ENCODE measurements around the gene TNFRSF9.
"Not testable (repeated sequence)": the region's sequence is repeated elsewhere in the genome, so short reads cannot be mapped to it uniquely, and the experiment has no call there.

TNFRSF9 gene

GRCh38 chr1:7960867-7961215, 20.2 kb upstream of the TNFRSF9 start:
- H3K9me3 ChIP-seq (ENCODE audit: low read length): no peaks in the 10 kb centered on the region
- H3K4me1 ChIP-seq (ENCODE audit: insufficient read depth, low read length): peaks cover 27% of the 10 kb centered on the region
- H3K9ac ChIP-seq (ENCODE audit: low read length): peak overlapping the region; percentile 93
- H3K27ac ChIP-seq (ENCODE audit: low read depth, low read length): peak overlapping the region; percentile 97
- peaks cover 27% of the 10 kb centered on the region for H3K36me3 ChIP-seq (ENCODE audit: insufficient read depth, low read length)
- H3K27me3 ChIP-seq (ENCODE audit: control insufficient read depth in 1 of 2, insufficient read depth in 2 of 2, low read length in 2 of 2): no peaks in the 10 kb centered on the region
- peak overlapping the region; percentile 68 to 74 for H3K4me3 ChIP-seq (ENCODE audit: low read depth in 1 of 2, low read length in 2 of 2)

GRCh38 chr1:7960165-7960564, 19.5 kb upstream of the TNFRSF9 start:
- H3K36me3 ChIP-seq (ENCODE audit: insufficient read depth, low read length): peaks cover 22% of the 10 kb centered on the region
- peak overlapping the region in 1 of 2 donors; percentile 74 for H3K4me3 ChIP-seq (ENCODE audit: low read depth in 1 of 2, low read length in 2 of 2)
- peak overlapping the region; percentile 97 for H3K27ac ChIP-seq (ENCODE audit: low read depth, low read length)
- no peaks in the 10 kb centered on the region for H3K27me3 ChIP-seq (ENCODE audit: control insufficient read depth in 1 of 2, insufficient read depth in 2 of 2, low read length in 2 of 2)
- H3K9ac ChIP-seq (ENCODE audit: low read length): peak overlapping the region; percentile 93
- peaks cover 27% of the 10 kb centered on the region for H3K4me1 ChIP-seq (ENCODE audit: insufficient read depth, low read length)
- no peaks in the 10 kb centered on the region for H3K9me3 ChIP-seq (ENCODE audit: low read length)

- H3K27ac ChIP-seq (ENCODE audit: low read depth, low read length): no peak overlapping the region
- H3K9ac ChIP-seq (ENCODE audit: low read length): no peak overlapping the region
- no peak overlapping the region for H3K4me3 ChIP-seq (ENCODE audit: low read depth in 1 of 2, low read length in 2 of 2)
- H3K9me3 ChIP-seq (ENCODE audit: low read length): no peaks in the 10 kb centered on the region
- no peaks in the 10 kb centered on the region for H3K36me3 ChIP-seq (ENCODE audit: insufficient read depth, low read length)
- H3K27me3 ChIP-seq (ENCODE audit: control insufficient read depth in 1 of 2, insufficient read depth in 2 of 2, low read length in 2 of 2): no peaks in the 10 kb centered on the region
- peaks cover 9% of the 10 kb centered on the region for H3K4me1 ChIP-seq (ENCODE audit: insufficient read depth, low read length)
These were observed 15.8 kb upstream of the TNFRSF9 start for GRCh38 chr1:7956218-7957032.

GRCh38 chr1:7954683-7955082, 14.0 kb upstream of the TNFRSF9 start:
- Histone ChIP-seq H3K9ac (ENCODE audit: low read length) (peak overlapping the region; percentile 82), H3K36me3 (ENCODE audit: insufficient read depth, low read length) (no peaks in the 10 kb centered on the region), H3K9me3 (ENCODE audit: low read length) (no peaks in the 10 kb centered on the region), H3K4me3 (ENCODE audit: low read depth in 1 of 2, low read length in 2 of 2) (peak overlapping the region; percentile 76 to 87), H3K27me3 (ENCODE audit: control insufficient read depth in 1 of 2, insufficient read depth in 2 of 2, low read length in 2 of 2) (no peaks in the 10 kb centered on the region), H3K27ac (ENCODE audit: low read depth, low read length) (peak overlapping the region; percentile 89), H3K4me1 (ENCODE audit: insufficient read depth, low read length) (no peaks in the 10 kb centered on the region)

- Histone ChIP-seq H3K4me1 (ENCODE audit: insufficient read depth, low read length) (no peaks in the 10 kb centered on the region), H3K27ac (ENCODE audit: low read depth, low read length) (peak overlapping the region; percentile 89), H3K4me3 (ENCODE audit: low read depth in 1 of 2, low read length in 2 of 2) (peak overlapping the region; percentile 76 to 87), H3K9ac (ENCODE audit: low read length) (peak overlapping the region; percentile 82), H3K9me3 (ENCODE audit: low read length) (no peaks in the 10 kb centered on the region), H3K27me3 (ENCODE audit: control insufficient read depth in 1 of 2, insufficient read depth in 2 of 2, low read length in 2 of 2) (no peaks in the 10 kb centered on the region), H3K36me3 (ENCODE audit: insufficient read depth, low read length) (no peaks in the 10 kb centered on the region)
These were observed 13.4 kb upstream of the TNFRSF9 start for GRCh38 chr1:7953850-7954609.

GRCh38 chr1:7952791-7953190, 12.2 kb upstream of the TNFRSF9 start:
- not testable (repeated sequence) for H3K4me3 ChIP-seq (ENCODE audit: low read depth in 1 of 2, low read length in 2 of 2); H3K27ac ChIP-seq (ENCODE audit: low read depth, low read length); H3K9me3 ChIP-seq (ENCODE audit: low read length); H3K4me1 ChIP-seq (ENCODE audit: insufficient read depth, low read length); H3K36me3 ChIP-seq (ENCODE audit: insufficient read depth, low read length); H3K27me3 ChIP-seq (ENCODE audit: control insufficient read depth in 1 of 2, insufficient read depth in 2 of 2, low read length in 2 of 2); H3K9ac ChIP-seq (ENCODE audit: low read length)

- no peak overlapping the region for H3K27ac ChIP-seq (ENCODE audit: low read depth, low read length)
These were observed 8.3 kb upstream of the TNFRSF9 start for GRCh38 chr1:7948960-7949359.

GRCh38 chr1:7943251-7943650, 2.6 kb upstream of the TNFRSF9 start:
- peaks cover 0 to 4% of the 10 kb centered on the region in 2 donors for H3K27me3 ChIP-seq (ENCODE audit: control insufficient read depth in 1 of 2, insufficient read depth in 2 of 2, low read length in 2 of 2)
- H3K4me3 ChIP-seq (ENCODE audit: low read depth in 1 of 2, low read length in 2 of 2): no peak overlapping the region
- H3K4me1 ChIP-seq (ENCODE audit: insufficient read depth, low read length): no peaks in the 10 kb centered on the region
- no peaks in the 10 kb centered on the region for H3K36me3 ChIP-seq (ENCODE audit: insufficient read depth, low read length)
- no peaks in the 10 kb centered on the region for H3K9me3 ChIP-seq (ENCODE audit: low read length)
- no peak overlapping the region for H3K9ac ChIP-seq (ENCODE audit: low read length)
- H3K27ac ChIP-seq (ENCODE audit: low read depth, low read length): no peak overlapping the region

More at GRCh38 chr1:7948960-7949359, 8.3 kb upstream of the TNFRSF9 start:
- Histone ChIP-seq H3K27me3 (ENCODE audit: control insufficient read depth in 1 of 2, insufficient read depth in 2 of 2, low read length in 2 of 2) (no peaks in the 10 kb centered on the region), H3K36me3 (ENCODE audit: insufficient read depth, low read length) (no peaks in the 10 kb centered on the region), H3K4me1 (ENCODE audit: insufficient read depth, low read length) (no peaks in the 10 kb centered on the region), H3K4me3 (ENCODE audit: low read depth in 1 of 2, low read length in 2 of 2) (no peak overlapping the region), H3K9ac (ENCODE audit: low read length) (no peak overlapping the region), H3K9me3 (ENCODE audit: low read length) (no peaks in the 10 kb centered on the region)

GRCh38 chr1:7942214-7942921, 1.7 kb upstream of the TNFRSF9 start:
- Histone ChIP-seq H3K4me1 (ENCODE audit: insufficient read depth, low read length) (no peaks in the 10 kb centered on the region), H3K36me3 (ENCODE audit: insufficient read depth, low read length) (no peaks in the 10 kb centered on the region), H3K27me3 (ENCODE audit: control insufficient read depth in 1 of 2, insufficient read depth in 2 of 2, low read length in 2 of 2) (peaks cover 0 to 4% of the 10 kb centered on the region in 2 donors), H3K9me3 (ENCODE audit: low read length) (no peaks in the 10 kb centered on the region), H3K9ac (ENCODE audit: low read length) (no peak overlapping the region), H3K27ac (ENCODE audit: low read depth, low read length) (no peak overlapping the region), H3K4me3 (ENCODE audit: low read depth in 1 of 2, low read length in 2 of 2) (peak overlapping the region; percentile 20 to 53)

GRCh38 chr1:7941437-7941793, 776 bp upstream of the TNFRSF9 start:
- Histone ChIP-seq H3K27ac (ENCODE audit: low read depth, low read length) (no peak overlapping the region), H3K27me3 (ENCODE audit: control insufficient read depth in 1 of 2, insufficient read depth in 2 of 2, low read length in 2 of 2) (peaks cover 0 to 10% of the 10 kb centered on the region in 2 donors), H3K9me3 (ENCODE audit: low read length) (no peaks in the 10 kb centered on the region), H3K4me3 (ENCODE audit: low read depth in 1 of 2, low read length in 2 of 2) (no peak overlapping the region), H3K36me3 (ENCODE audit: insufficient read depth, low read length) (no peaks in the 10 kb centered on the region), H3K4me1 (ENCODE audit: insufficient read depth, low read length) (no peaks in the 10 kb centered on the region), H3K9ac (ENCODE audit: low read length) (no peak overlapping the region)

GRCh38 chr1:7940034-7940433, 605 bp downstream of the TNFRSF9 start:
- Histone ChIP-seq H3K27me3 (ENCODE audit: control insufficient read depth in 1 of 2, insufficient read depth in 2 of 2, low read length in 2 of 2) (peaks cover 0 to 10% of the 10 kb centered on the region in 2 donors), H3K27ac (ENCODE audit: low read depth, low read length) (no peak overlapping the region), H3K36me3 (ENCODE audit: insufficient read depth, low read length) (no peaks in the 10 kb centered on the region), H3K4me3 (ENCODE audit: low read depth in 1 of 2, low read length in 2 of 2) (no peak overlapping the region), H3K4me1 (ENCODE audit: insufficient read depth, low read length) (no peaks in the 10 kb centered on the region), H3K9ac (ENCODE audit: low read length) (no peak overlapping the region), H3K9me3 (ENCODE audit: low read length) (no peaks in the 10 kb centered on the region)

All from muscle layer of colon (tissue), 2 donors.